ENCODE results near the gene SEC16A.
A peak's percentile ranks its signal among the peaks of the same experiment; 100 is the strongest.

The SEC16A gene

GRCh38 chr9:136482793-136483588 is at the start of gene SEC16A:
SEC16A (minus strand) TSS chr9:136483040; CDS start chr9:136477615, 5,425 bp downstream.
- Histone ChIP-seq H3K27me3 (ENCODE audit: low read depth, low read length) (no peaks in the 10 kb centered on the region), H3K4me3 (ENCODE audit: low read depth in 1 of 2, low read length in 2 of 2) (peak within 1 kb of the TSS; percentile 82 to 87)

GRCh38 chr9:136531904-136532798 is 49.3 kb upstream of the SEC16A start:
- Histone ChIP-seq H3K27me3 (ENCODE audit: low read depth, low read length) (no peaks in the 10 kb centered on the region), H3K36me3 (ENCODE audit: control insufficient read depth in 1 of 2, insufficient read depth in 2 of 2, low read length in 2 of 2) (peaks cover 0 to 8% of the 10 kb centered on the region in 2 donors), H3K9me3 (ENCODE audit: control insufficient read depth in 1 of 2, low read length in 2 of 2) (no peaks in the 10 kb centered on the region), H3K4me3 (ENCODE audit: low read depth in 1 of 2, low read length in 2 of 2) (no peak overlapping the region), H3K27ac (ENCODE audit: low read length) (no peak overlapping the region), H3K4me1 (ENCODE audit: control insufficient read depth in 1 of 2, insufficient read depth in 2 of 2, low read length in 2 of 2) (peaks cover 0 to 85% of the 10 kb centered on the region in 2 donors)

More at GRCh38 chr9:136482793-136483588, at the start of gene SEC16A:
- Histone ChIP-seq H3K36me3 (ENCODE audit: control insufficient read depth in 1 of 2, insufficient read depth in 2 of 2, low read length in 2 of 2) (peaks cover 0 to 9% of the 10 kb centered on the region in 2 donors), H3K27ac (ENCODE audit: low read length) (peak within 1 kb of the TSS; percentile 96), H3K9me3 (ENCODE audit: control insufficient read depth in 1 of 2, low read length in 2 of 2) (no peaks in the 10 kb centered on the region), H3K4me1 (ENCODE audit: control insufficient read depth in 1 of 2, insufficient read depth in 2 of 2, low read length in 2 of 2) (peaks cover 6 to 28% of the 10 kb centered on the region in 2 donors)

GRCh38 chr9:136531186-136531903 is 48.5 kb upstream of the SEC16A start:
- H3K9me3 ChIP-seq (ENCODE audit: control insufficient read depth in 1 of 2, low read length in 2 of 2): no peaks in the 10 kb centered on the region
- no peaks in the 10 kb centered on the region for H3K27me3 ChIP-seq (ENCODE audit: low read depth, low read length)
- H3K4me1 ChIP-seq (ENCODE audit: control insufficient read depth in 1 of 2, insufficient read depth in 2 of 2, low read length in 2 of 2): peaks cover 0 to 88% of the 10 kb centered on the region in 2 donors
- H3K4me3 ChIP-seq (ENCODE audit: low read depth in 1 of 2, low read length in 2 of 2): no peak overlapping the region
- peaks cover 0 to 8% of the 10 kb centered on the region in 2 donors for H3K36me3 ChIP-seq (ENCODE audit: control insufficient read depth in 1 of 2, insufficient read depth in 2 of 2, low read length in 2 of 2)
- no peak overlapping the region for H3K27ac ChIP-seq (ENCODE audit: low read length)

GRCh38 chr9:136530461-136531089 is 47.7 kb upstream of the SEC16A start:
- no peaks in the 10 kb centered on the region for H3K27me3 ChIP-seq (ENCODE audit: low read depth, low read length)
- H3K9me3 ChIP-seq (ENCODE audit: control insufficient read depth in 1 of 2, low read length in 2 of 2): no peaks in the 10 kb centered on the region
- H3K4me3 ChIP-seq (ENCODE audit: low read depth in 1 of 2, low read length in 2 of 2): no peak overlapping the region
- peaks cover 0 to 8% of the 10 kb centered on the region in 2 donors for H3K36me3 ChIP-seq (ENCODE audit: control insufficient read depth in 1 of 2, insufficient read depth in 2 of 2, low read length in 2 of 2)
- no peak overlapping the region for H3K27ac ChIP-seq (ENCODE audit: low read length)
- H3K4me1 ChIP-seq (ENCODE audit: control insufficient read depth in 1 of 2, insufficient read depth in 2 of 2, low read length in 2 of 2): peaks cover 0 to 87% of the 10 kb centered on the region in 2 donors

- Histone ChIP-seq H3K4me1 (ENCODE audit: control insufficient read depth in 1 of 2, insufficient read depth in 2 of 2, low read length in 2 of 2) (peaks cover 0 to 84% of the 10 kb centered on the region in 2 donors), H3K36me3 (ENCODE audit: control insufficient read depth in 1 of 2, insufficient read depth in 2 of 2, low read length in 2 of 2) (peaks cover 0 to 8% of the 10 kb centered on the region in 2 donors), H3K9me3 (ENCODE audit: control insufficient read depth in 1 of 2, low read length in 2 of 2) (no peaks in the 10 kb centered on the region), H3K27me3 (ENCODE audit: low read depth, low read length) (no peaks in the 10 kb centered on the region), H3K27ac (ENCODE audit: low read length) (no peak overlapping the region), H3K4me3 (ENCODE audit: low read depth in 1 of 2, low read length in 2 of 2) (no peak overlapping the region)
Measured at GRCh38 chr9:136529516-136530460, 46.9 kb upstream of the SEC16A start.

- Histone ChIP-seq H3K9me3 (ENCODE audit: control insufficient read depth in 1 of 2, low read length in 2 of 2) (no peaks in the 10 kb centered on the region), H3K4me3 (ENCODE audit: low read depth in 1 of 2, low read length in 2 of 2) (no peak overlapping the region), H3K27ac (ENCODE audit: low read length) (no peak overlapping the region), H3K27me3 (ENCODE audit: low read depth, low read length) (no peaks in the 10 kb centered on the region), H3K36me3 (ENCODE audit: control insufficient read depth in 1 of 2, insufficient read depth in 2 of 2, low read length in 2 of 2) (peaks cover 0 to 5% of the 10 kb centered on the region in 2 donors), H3K4me1 (ENCODE audit: control insufficient read depth in 1 of 2, insufficient read depth in 2 of 2, low read length in 2 of 2) (peaks cover 0 to 83% of the 10 kb centered on the region in 2 donors)
Measured at GRCh38 chr9:136528716-136529341, 46.0 kb upstream of the SEC16A start.

GRCh38 chr9:136527721-136528710 is 45.2 kb upstream of the SEC16A start:
- Histone ChIP-seq H3K9me3 (ENCODE audit: control insufficient read depth in 1 of 2, low read length in 2 of 2) (no peaks in the 10 kb centered on the region), H3K4me1 (ENCODE audit: control insufficient read depth in 1 of 2, insufficient read depth in 2 of 2, low read length in 2 of 2) (peaks cover 0 to 77% of the 10 kb centered on the region in 2 donors), H3K27ac (ENCODE audit: low read length) (peak overlapping the region; percentile 31), H3K4me3 (ENCODE audit: low read depth in 1 of 2, low read length in 2 of 2) (no peak overlapping the region), H3K36me3 (ENCODE audit: control insufficient read depth in 1 of 2, insufficient read depth in 2 of 2, low read length in 2 of 2) (peaks cover 0 to 8% of the 10 kb centered on the region in 2 donors), H3K27me3 (ENCODE audit: low read depth, low read length) (no peaks in the 10 kb centered on the region)

- Histone ChIP-seq H3K36me3 (ENCODE audit: control insufficient read depth in 1 of 2, insufficient read depth in 2 of 2, low read length in 2 of 2) (peaks cover 0 to 17% of the 10 kb centered on the region in 2 donors), H3K9me3 (ENCODE audit: control insufficient read depth in 1 of 2, low read length in 2 of 2) (no peaks in the 10 kb centered on the region), H3K4me1 (ENCODE audit: control insufficient read depth in 1 of 2, insufficient read depth in 2 of 2, low read length in 2 of 2) (peaks cover 0 to 73% of the 10 kb centered on the region in 2 donors), H3K4me3 (ENCODE audit: low read depth in 1 of 2, low read length in 2 of 2) (no peak overlapping the region), H3K27ac (ENCODE audit: low read length) (peak overlapping the region; percentile 39), H3K27me3 (ENCODE audit: low read depth, low read length) (no peaks in the 10 kb centered on the region)
Measured at GRCh38 chr9:136527131-136527530, 44.3 kb upstream of the SEC16A start.

GRCh38 chr9:136526625-136527066 is 43.8 kb upstream of the SEC16A start:
- peaks cover 0 to 19% of the 10 kb centered on the region in 2 donors for H3K36me3 ChIP-seq (ENCODE audit: control insufficient read depth in 1 of 2, insufficient read depth in 2 of 2, low read length in 2 of 2)
- H3K4me3 ChIP-seq (ENCODE audit: low read depth in 1 of 2, low read length in 2 of 2): no peak overlapping the region
- H3K27ac ChIP-seq (ENCODE audit: low read length): peak overlapping the region; percentile 39
- H3K4me1 ChIP-seq (ENCODE audit: control insufficient read depth in 1 of 2, insufficient read depth in 2 of 2, low read length in 2 of 2): peaks cover 0 to 69% of the 10 kb centered on the region in 2 donors
- no peaks in the 10 kb centered on the region for H3K27me3 ChIP-seq (ENCODE audit: low read depth, low read length)
- H3K9me3 ChIP-seq (ENCODE audit: control insufficient read depth in 1 of 2, low read length in 2 of 2): no peaks in the 10 kb centered on the region
